Stimulated activated CD8-positive, alpha-beta memory T cell treated with anti-CD3 and anti-CD28 coated beads, Interleukin-4, amount 100 ng/mL, for 24 hours (primary cell): Measurements from ENCODE around the gene HYAL2.
A peak's percentile ranks its signal among the peaks of the same experiment; 100 is the strongest.
"Not testable (repeated sequence)": the region's sequence is repeated elsewhere in the genome, so short reads cannot be mapped to it uniquely, and the experiment has no call there.

Source experiments
- DNase-seq: peaks from one replicate; pipeline ENCODE4 v3.0.0-alpha.2; 2020; ENCODE audit warnings: low read depth

Gene HYAL2

DNA sequence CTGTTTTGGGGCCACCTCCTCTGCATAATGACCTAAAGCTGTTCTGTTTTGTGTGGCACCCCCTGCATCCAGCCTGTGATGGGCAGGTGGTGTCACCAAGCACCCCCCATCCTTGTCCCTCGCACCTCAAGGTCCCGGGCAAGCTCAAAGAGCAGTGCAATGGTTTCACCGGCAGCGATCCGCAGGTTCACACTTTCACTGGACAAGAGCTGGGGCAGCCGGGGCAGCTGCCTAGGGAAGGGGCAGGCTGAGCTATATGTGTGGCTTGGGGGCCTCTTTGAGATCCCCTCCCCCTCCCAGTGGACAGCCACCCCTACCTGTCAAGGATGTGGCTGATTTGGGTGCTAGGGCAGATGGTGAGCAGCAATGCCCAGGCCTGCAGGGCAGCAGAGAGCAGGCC is 33.4 kb downstream of the HYAL2 start:
- DNase-seq: no peak

DNA sequence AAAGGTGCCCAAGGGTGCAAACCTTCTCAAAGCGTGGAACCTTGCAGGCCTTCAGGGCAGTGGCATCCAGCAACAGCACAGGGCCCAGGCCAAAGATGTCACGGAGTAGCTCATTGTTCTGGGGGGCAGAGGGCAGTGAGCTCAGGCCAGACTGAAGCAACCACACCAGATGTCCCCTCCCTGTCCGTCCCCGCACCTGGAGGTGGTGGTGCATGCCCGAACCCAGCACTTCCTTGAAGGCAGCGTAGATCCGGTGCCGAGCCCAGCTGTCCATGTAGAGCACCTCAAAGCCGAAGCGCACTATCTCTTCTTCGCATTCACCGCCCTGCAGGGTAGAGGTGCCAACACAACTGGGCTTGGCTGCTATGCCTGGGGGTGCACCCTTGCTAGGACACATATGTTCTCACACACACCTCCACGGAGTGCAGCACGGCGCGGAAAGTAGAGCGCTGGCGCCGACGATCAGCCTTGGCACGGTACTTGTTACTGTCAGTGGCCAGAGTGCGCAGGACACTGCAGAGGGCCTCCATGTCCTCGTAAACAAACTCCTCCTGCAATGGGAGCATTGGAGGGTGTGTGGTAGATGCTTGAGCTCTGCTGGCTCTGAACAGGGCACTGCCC is 34.0 kb downstream of the HYAL2 start:
- no peak for DNase-seq

DNA sequence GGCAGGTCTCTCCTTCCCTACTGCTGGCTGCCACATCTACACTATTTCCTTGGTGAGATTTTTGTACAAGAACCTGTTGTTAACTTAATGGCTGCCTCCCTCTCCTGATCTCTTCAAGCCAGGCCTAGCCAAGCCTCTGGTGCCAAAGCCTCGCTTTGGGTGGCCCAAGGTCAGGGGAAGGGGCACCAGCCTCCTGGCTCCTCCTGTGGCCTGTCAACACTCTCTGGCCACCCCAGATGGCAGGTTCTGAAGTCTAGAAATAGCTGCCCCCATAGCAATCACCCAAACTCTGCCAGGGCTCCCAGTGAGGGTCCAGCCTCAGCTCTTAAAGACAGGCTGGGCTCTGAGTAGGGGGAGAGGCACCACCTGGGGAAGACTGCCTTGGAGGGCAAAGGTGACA is 35.3 kb downstream of the HYAL2 start:
- no peak for DNase-seq

DNA sequence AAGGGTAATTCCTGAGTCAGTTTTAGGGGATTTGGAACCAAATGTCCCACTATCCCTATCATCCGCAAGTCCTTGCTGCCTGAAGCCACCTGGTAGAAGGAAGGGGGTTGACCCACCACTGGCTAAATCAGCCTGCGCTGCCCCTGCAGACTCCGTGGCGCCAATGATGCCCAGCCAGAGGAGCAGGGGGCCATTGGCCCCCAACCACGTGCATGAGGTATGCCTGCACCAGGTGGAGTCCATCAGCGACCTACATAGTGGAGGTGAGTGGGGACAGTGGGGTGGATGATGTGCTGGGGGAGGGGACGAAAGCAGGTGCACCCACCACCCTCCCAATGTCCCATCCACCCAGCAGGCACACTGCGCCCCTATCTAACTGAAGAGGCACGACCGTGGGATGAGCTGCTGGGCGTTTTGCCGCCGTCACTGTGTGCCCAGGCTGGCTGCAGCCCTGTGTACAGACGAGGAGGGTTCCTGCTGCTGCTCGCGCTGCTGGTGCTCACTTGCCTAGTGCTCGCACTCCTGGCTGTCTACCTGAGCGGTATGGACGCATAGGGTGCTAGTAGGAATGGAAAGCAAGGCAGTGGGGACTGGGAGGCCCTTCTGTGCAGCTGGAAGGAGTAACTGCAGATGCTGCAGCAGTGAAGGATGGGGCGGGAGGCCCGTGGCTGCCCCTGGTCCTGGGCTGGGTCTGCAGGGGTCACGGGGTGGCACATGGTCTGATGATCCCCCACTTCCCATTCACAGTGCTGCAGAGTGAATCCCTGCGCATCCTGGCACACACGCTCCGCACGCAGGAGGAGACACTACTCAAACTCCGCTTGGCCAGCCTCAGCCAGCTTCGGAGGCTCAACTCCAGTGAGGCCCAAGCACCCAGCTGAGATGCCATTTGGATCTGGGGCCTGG is 36.0 kb downstream of the HYAL2 start:
- no peak for DNase-seq

DNA sequence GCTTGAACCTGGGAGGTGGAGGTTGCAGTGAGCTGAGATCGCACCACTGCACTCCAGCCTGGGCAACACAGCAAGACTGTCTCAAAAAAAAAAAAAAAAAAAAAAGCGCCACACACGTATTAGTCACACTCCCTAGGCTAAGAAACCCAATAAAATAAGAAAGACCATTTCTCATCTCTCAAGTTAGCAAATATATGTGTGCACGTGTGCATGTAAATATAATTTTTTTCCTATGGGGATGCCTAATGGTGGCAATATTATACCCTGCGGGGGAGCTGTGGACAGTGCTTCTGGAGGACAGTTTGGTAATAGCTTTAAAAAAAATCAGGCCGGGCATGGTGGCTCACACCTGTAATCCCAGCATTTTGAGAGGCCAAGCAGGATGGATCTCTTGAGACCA is 38.4 kb downstream of the HYAL2 start:
- not testable (repeated sequence) for DNase-seq

DNA sequence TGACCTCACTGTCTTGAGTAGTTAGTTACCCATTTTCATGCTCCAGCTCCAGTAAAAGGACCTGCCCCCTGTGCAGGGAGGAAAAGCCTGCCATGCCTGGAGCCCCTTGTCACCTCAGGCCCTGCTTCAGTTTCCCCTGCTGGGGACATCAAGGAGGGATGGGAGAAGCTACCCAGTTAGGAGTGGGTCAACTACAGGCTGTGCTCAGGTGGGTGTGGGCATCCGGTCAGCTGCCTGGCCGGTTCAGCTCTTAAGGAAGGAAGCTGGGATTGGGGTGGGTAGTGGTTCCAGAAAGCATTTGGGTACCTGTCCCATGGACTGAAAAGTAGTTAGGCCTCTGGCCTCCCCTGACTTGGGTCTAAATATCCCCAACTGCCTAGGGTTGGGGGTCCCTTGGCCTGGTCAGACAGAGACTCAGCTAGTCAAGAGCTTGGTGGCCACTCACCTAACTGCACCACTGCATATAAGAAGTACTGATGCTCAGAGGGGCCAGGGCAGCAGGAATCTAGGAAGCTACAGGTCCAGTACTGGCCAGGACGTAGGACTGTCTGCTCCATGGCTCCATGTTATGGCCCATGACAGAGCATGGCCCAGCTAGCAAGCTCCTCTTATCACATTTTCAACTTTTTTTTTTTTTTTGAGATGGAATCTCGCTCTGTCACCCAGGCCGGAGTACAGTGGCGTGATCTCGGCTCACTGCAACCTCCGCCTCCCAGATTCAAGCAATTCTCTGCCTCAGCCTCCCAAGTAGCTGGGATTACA is 43.1 kb downstream of the HYAL2 start:
- no peak for DNase-seq

DNA sequence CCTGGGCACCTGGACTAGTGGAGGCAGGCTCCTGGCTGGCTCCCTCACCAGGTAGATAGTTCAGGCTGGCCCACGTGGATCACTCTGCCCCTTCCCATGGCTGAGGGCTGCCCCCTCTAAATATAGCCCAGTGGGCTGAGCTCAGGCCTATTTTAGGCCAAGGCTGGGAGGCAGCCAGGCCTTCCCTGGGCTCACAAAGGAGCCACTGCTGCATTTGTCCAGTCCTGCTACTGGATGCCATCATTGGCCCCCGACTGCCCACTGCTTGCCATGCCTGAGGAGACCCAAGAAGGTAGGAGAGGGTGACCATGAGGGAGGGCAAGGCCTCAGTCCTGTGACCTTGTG is 43.7 kb downstream of the HYAL2 start, which contains the start of gene LSMEM2:
Gene LSMEM2 (plus strand): TSS at position 208 of the 345 bp plus-strand sequence. CDS start 27 bp downstream, at position 235.
- DNase-seq: no peak

DNA sequence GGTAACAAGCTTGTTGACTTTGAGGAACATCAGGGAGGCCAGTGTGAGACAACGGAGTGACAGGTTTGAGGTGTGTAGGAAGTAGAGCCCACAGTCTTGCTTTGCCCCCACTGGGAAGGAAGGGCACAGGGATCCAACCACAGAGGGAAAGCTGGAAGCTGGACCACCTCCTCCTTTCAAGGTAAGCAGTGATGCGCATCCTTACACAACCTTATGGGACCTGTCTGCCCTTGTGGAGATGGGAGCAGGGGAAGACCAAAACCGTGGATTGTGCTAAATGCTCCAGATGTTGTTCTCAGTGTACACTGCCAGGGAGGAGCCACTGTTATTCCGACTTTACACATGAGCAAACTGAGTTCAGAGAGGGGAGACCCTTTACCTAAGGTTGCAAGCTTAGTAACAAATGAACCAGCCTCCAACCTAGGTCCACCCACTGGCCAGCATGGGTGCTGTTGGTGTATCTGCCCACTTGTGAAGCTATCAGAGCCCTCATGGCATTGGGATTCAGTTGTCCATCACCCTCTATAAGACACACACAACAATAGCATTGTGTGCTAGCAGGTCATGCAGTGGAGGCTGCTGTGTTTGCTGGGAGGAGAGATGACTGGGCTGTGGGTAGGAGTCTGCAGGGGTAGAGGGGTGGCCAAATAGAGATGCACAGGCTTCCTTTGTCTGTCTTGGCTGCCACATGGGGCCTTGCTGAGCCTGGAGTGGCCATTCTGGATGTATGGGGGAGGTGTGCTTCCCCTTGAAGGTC is 44.2 kb downstream of the HYAL2 start:
- DNase-seq: no peak

DNA sequence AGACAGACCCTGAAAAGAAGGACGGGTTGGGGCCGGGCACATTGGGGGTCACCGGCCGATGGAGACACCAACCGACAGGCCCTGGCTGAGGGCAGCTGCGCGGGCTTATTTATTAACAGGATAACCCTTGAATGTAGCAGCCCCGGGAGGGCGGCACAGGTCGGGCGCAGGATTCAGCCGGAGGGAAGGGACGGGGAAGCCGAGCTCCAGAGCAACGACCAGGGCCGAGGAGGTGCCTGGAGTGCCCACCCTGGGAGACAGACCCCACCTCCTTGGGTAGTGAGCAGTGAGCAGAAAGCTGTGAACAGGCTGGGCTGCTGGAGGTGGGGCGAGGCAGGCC is 45.8 kb downstream of the HYAL2 start:
- no peak for DNase-seq

DNA sequence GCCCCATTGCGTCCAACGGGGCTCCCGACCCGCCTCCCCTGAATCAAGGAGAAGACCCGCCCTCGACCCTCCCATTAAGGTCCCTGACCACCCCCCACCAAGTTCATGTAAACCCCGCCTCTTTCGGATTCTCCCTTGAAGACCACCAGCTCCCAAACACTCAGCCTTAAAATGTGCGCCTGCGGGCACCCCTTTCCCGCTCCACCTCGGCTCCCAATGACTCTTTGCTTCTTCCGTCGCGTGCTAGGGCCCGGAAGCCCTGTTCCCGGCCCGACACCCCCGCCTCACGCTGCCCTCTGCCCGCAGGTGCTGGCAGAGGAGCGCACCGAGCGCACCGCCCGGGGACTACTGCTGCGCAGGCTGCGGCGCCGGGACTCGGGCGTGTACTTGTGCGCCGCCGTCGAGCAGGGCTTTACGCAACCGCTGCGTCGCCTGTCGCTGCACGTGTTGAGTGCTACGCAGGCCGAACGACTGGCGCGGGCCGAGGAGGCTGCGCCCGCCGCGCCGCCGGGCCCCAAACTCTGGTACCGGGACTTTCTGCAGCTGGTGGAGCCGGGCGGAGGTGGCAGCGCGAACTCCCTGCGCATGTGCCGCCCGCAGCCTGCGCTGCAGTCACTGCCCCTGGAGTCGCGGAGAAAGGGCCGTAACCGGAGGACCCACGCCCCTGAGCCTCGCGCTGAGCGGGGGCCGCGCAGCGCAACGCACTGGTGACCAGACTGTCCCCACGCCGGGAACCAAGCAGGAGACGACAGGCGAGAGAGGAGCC is 46.4 kb downstream of the HYAL2 start:
- no peak for DNase-seq

DNA sequence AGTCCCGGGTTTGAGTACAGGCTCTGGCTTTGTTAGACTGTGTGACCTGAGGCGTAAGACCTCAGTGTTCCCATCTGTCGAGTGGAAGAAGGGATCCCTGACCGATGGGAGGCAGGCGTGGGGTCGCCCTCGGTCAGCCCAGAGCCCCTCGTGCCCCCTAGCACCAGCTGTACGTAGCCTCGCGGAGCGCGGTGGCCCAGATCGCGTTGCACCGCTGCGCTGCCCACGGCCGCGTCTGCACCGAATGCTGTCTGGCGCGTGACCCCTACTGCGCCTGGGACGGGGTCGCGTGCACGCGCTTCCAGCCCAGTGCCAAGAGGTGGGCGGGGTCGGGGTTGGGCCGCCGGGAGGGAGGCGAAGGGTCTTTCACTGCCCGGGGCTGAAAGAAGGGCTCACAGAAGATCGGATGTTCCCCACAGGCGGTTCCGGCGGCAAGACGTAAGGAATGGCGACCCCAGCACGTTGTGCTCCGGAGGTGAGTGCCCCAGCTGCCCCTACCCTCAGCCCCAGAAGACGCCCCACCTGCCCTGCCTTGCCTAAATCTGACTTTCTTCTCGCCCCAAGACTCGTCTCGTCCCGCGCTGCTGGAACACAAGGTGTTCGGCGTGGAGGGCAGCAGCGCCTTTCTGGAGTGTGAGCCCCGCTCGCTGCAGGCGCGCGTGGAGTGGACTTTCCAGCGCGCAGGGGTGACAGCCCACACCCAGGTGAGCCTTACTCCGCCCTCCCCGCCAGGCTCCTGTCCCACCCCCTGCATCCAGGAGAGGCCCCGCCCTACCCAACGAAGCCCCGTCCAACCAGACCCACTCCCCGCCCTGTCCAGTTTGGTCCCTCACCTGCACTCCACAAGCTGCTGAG is 47.2 kb downstream of the HYAL2 start:
- DNase-seq: no peak

DNA sequence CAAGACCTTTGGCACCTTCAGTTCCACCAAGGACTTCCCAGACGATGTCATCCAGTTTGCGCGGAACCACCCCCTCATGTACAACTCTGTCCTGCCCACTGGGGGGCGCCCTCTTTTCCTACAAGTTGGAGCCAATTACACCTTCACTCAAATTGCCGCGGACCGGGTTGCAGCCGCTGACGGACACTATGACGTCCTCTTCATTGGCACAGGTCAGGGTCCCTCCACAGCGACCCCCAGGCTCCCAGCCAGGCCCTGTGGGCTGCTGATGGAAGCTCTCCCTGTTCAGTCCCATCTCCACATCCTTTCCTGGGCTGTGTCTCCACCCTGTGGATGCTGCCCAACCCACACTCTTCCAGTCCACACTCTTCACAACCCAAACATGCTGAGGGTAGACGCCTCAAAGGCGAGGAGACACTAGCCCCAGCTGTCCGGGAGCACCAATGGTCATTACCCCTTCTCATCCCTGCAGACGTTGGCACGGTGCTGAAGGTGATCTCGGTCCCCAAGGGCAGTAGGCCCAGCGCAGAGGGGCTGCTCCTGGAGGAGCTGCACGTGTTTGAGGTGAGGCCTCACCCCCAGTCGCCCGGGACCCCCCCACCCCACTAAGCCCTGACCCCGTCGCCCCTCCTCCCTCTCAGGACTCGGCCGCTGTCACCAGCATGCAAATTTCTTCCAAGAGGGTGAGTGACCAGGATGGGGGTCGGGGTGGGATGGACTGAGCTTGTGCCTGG is 48.0 kb downstream of the HYAL2 start:
- DNase-seq: peak; percentile 47

DNA sequence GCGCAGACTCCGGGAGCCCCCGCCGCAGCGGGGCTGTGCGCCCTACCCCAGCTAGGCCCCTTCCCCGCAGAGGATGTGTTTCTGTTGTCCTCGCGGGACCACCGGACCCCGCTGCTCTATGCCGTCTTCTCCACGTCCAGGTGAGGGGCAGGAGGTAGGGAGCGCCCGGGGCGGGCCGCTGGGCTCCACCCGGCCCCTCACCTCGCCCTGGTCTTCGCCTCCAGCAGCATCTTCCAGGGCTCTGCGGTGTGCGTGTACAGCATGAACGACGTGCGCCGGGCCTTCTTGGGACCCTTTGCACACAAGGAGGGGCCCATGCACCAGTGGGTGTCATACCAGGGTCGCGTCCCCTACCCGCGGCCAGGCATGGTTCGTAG is 48.9 kb downstream of the HYAL2 start:
- DNase-seq: no peak

DNA sequence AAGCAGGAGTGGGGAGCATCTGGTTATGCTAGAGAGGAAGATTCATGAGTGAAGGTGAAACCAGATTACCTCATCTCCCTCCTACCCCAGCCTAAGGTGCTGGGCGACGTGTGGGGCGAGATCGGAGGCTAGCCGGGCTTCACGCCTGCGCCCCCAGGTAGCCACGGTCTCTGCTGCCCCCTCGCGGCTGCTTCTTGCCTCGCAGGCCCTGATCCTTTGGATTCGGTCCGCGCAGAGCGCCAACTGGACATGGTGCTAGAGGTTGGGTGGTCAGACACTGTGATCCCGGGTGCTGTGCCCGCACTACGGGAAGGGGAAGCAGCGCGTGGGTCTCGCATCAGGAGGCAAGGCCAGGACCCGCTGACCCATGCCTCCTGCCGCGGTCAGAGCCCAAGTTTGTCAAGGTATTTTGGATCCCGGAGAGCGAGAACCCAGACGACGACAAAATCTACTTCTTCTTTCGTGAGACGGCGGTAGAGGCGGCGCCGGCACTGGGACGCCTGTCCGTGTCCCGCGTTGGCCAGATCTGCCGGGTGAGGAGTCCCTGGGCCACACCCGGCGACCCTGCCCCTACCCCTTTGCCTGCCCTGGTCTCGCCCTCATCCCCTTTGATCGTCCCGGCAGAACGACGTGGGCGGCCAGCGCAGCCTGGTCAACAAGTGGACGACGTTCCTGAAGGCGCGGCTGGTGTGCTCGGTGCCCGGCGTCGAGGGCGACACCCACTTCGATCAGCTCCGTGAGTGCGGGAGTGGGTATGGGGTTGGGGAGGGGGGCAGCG is 49.4 kb downstream of the HYAL2 start:
- DNase-seq: peak; percentile 86

DNA sequence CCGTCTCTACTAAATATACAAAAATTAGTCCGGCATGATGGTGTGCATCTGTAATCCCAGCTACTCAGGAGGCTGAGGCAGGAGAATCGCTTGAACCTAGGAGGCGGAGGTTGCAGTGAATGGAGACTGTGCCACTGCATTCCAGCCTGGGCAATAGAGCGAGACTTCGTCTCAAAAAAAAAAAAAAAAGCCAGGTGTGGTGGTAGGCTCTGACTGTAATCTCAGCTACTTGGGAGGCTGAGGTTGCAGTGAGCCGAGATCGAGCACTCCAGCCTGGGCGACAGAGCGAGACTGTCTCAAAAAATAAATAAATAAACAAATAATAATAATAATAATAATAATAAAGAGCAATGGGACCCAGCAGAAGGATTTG is 50.0 kb downstream of the HYAL2 start:
- DNase-seq: not testable (repeated sequence)

DNA sequence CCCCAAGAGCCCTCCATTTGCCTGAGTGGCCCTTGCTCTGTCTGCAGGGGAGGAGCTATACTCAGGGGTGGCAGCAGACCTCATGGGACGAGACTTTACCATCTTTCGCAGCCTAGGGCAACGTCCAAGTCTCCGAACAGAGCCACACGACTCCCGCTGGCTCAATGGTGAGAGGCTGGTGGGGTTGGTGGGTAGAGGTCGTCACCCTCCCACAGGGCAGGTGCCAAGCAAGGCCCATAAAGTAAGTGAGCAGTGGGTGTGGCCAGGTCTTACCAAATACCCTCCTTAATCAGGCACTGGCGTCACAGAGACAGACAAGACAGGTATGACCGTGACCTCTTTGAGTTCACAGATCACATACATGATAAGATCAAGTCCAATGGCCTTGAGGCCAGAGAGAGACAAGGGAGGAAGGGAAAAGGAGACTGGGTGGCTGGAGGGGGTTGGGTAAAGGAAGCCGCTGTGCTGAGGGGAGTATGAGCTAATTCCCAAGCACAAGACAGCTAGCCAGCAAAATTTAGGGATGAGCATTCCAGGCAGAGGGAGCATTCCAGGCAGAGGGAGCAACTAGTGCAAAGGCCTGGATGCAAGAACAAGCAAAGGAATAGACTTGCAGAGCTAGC is 51.1 kb downstream of the HYAL2 start:
- DNase-seq: no peak

DNA sequence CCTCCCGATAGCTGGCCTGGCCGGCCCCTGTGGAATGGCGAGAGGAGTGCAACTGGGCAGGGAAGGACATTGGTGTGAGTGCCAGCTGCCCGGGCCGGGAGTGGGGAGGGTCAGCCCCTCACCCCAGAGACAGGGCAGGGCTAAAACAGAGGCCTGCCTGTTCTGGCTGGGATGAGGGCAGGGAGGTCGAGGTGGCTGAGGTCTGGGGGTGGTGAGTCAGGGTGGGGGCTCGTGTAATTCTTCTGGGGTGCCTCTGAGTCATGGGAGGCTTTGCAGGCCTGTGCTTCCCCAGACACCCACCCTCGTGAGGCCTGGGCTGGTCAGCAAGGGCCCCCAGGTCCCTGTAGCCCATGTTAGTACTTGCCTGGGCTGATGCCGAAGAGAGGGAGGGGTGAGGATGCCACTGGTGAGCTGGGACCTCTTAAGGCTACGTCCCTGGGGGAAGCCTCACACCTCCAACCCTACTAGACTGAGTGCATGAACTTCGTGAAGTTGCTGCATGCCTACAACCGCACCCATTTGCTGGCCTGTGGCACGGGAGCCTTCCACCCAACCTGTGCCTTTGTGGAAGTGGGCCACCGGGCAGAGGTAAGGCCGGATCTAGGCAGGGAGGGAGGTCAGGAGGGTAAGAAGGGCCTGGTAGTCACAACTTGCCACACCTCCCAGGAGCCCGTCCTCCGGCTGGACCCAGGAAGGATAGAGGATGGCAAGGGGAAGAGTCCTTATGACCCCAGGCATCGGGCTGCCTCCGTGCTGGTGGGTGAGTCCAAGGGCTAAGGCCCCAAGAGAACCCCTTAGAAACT is 51.9 kb downstream of the HYAL2 start:
- DNase-seq: no peak

DNA sequence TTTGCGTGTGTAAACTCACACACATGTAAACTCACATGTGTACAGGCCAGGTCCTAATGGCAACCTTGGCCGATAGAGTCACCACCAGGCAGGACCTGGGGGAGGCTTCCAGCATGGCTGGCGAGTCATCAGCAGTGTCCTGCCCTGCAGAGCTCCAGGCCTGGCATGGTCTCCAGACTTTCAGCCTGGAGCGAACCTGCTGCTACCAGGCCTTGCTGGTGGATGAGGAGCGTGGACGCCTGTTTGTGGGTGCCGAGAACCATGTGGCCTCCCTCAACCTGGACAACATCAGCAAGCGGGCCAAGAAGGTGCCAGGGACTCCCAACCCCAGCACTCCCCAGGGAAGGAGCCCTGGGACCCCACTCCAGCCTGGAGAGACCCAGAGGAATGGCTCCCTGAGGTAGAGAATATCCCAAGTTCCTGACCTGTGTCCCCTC is 52.5 kb downstream of the HYAL2 start:
- DNase-seq: no peak
